Measurements from ENCODE around the gene OR56A4.

OR56A4 gene

GRCh38 chr11:5955586-5955985 is 51.2 kb downstream of the OR56A4 start:
- DNase-seq = no peak
